ENCODE results near the gene KDM5B.
"Not testable (repeated sequence)": the region's sequence is repeated elsewhere in the genome, so short reads cannot be mapped to it uniquely, and the experiment has no call there.

The KDM5B gene

GRCh38 chr1:202800742-202801141 is 7.5 kb downstream of the KDM5B start:
- Histone ChIP-seq H3K79me2 (ENCODE audit: insufficient read depth, low read length) (no peaks in the 10 kb centered on the region), H3K4me1 (ENCODE audit: insufficient read depth, low read length) (no peaks in the 10 kb centered on the region), H3K9ac (ENCODE audit: low read depth, low read length) (no peak overlapping the region), H3K27ac (ENCODE audit: low read length) (no peak overlapping the region), H3K9me3 (ENCODE audit: insufficient read depth, low read length, severe bottlenecking) (no peaks in the 10 kb centered on the region), H2AFZ (ENCODE audit: low read depth, low read length) (no peak overlapping the region), H3K4me3 (ENCODE audit: low read depth in 1 of 2, low read length in 2 of 2) (no peak overlapping the region), H3K36me3 (ENCODE audit: insufficient read depth, low read length) (no peaks in the 10 kb centered on the region), H3K4me2 (ENCODE audit: insufficient read depth, low read length) (no peak overlapping the region), H4K20me1 (ENCODE audit: insufficient read depth, low read length) (no peaks in the 10 kb centered on the region), H3K27me3 (ENCODE audit: insufficient read depth, low read length, poor library complexity) (peaks cover 24% of the 10 kb centered on the region)
- DNase-seq (no peak), ATAC-seq (ENCODE audit: insufficient read depth, low read depth) (no peak)
- TF ChIP-seq EZH2 (IDR thresholded peaks at IDR 0.05; ENCODE audit: borderline replicate concordance, low read depth, low read length, severe bottlenecking) (no peak), CTCF (IDR thresholded peaks at IDR 0.05; ENCODE audit: borderline replicate concordance, extremely low read depth, low read length, poor library complexity, severe bottlenecking) (no peak)

- TF ChIP-seq EZH2 (IDR thresholded peaks at IDR 0.05; ENCODE audit: borderline replicate concordance, low read depth, low read length, severe bottlenecking) (no peak), CTCF (IDR thresholded peaks at IDR 0.05; ENCODE audit: borderline replicate concordance, extremely low read depth, low read length, poor library complexity, severe bottlenecking) (no peak)
- H3K9ac ChIP-seq (ENCODE audit: low read depth, low read length), result no peak overlapping the region
- no peak overlapping the region for H3K4me2 ChIP-seq (ENCODE audit: insufficient read depth, low read length)
These were observed 9.4 kb downstream of the KDM5B start for GRCh38 chr1:202798792-202799331.

GRCh38 chr1:202798260-202798659 is 10.0 kb downstream of the KDM5B start:
- no peaks in the 10 kb centered on the region for H3K9me3 ChIP-seq (ENCODE audit: insufficient read depth, low read length, severe bottlenecking)
- no peak overlapping the region for H3K9ac ChIP-seq (ENCODE audit: low read depth, low read length)
- H3K4me1 ChIP-seq (ENCODE audit: insufficient read depth, low read length), result no peaks in the 10 kb centered on the region
- H3K27ac ChIP-seq (ENCODE audit: low read length), result no peak overlapping the region
- H2AFZ ChIP-seq (ENCODE audit: low read depth, low read length), result no peak overlapping the region
- H3K36me3 ChIP-seq (ENCODE audit: insufficient read depth, low read length), result no peaks in the 10 kb centered on the region
- peaks cover 14% of the 10 kb centered on the region for H3K27me3 ChIP-seq (ENCODE audit: insufficient read depth, low read length, poor library complexity)
- H3K4me2 ChIP-seq (ENCODE audit: insufficient read depth, low read length), result no peak overlapping the region
- no peaks in the 10 kb centered on the region for H4K20me1 ChIP-seq (ENCODE audit: insufficient read depth, low read length)
- ATAC-seq (ENCODE audit: insufficient read depth, low read depth) (no peak), DNase-seq (no peak)
- H3K79me2 ChIP-seq (ENCODE audit: insufficient read depth, low read length), result no peaks in the 10 kb centered on the region
- no peak overlapping the region for H3K4me3 ChIP-seq (ENCODE audit: low read depth in 1 of 2, low read length in 2 of 2)
- no peak for TF ChIP-seq CTCF (IDR thresholded peaks at IDR 0.05; ENCODE audit: borderline replicate concordance, extremely low read depth, low read length, poor library complexity, severe bottlenecking)
- no peak for TF ChIP-seq EZH2 (IDR thresholded peaks at IDR 0.05; ENCODE audit: borderline replicate concordance, low read depth, low read length, severe bottlenecking)

More at GRCh38 chr1:202798792-202799331, 9.4 kb downstream of the KDM5B start:
- Histone ChIP-seq H3K4me1 (ENCODE audit: insufficient read depth, low read length) (no peaks in the 10 kb centered on the region), H3K9me3 (ENCODE audit: insufficient read depth, low read length, severe bottlenecking) (no peaks in the 10 kb centered on the region), H3K27me3 (ENCODE audit: insufficient read depth, low read length, poor library complexity) (peaks cover 14% of the 10 kb centered on the region), H3K36me3 (ENCODE audit: insufficient read depth, low read length) (no peaks in the 10 kb centered on the region), H2AFZ (ENCODE audit: low read depth, low read length) (no peak overlapping the region), H3K27ac (ENCODE audit: low read length) (no peak overlapping the region), H3K79me2 (ENCODE audit: insufficient read depth, low read length) (no peaks in the 10 kb centered on the region), H3K4me3 (ENCODE audit: low read depth in 1 of 2, low read length in 2 of 2) (no peak overlapping the region), H4K20me1 (ENCODE audit: insufficient read depth, low read length) (no peaks in the 10 kb centered on the region)
- ATAC-seq (ENCODE audit: insufficient read depth, low read depth), result no peak
- no peak for DNase-seq

GRCh38 chr1:202796670-202797069 is 11.6 kb downstream of the KDM5B start:
- DNase-seq, result no peak
- Histone ChIP-seq H4K20me1 (ENCODE audit: insufficient read depth, low read length) (no peaks in the 10 kb centered on the region), H3K4me3 (ENCODE audit: low read depth in 1 of 2, low read length in 2 of 2) (no peak overlapping the region), H3K4me1 (ENCODE audit: insufficient read depth, low read length) (no peaks in the 10 kb centered on the region), H3K27ac (ENCODE audit: low read length) (no peak overlapping the region), H3K4me2 (ENCODE audit: insufficient read depth, low read length) (no peak overlapping the region), H3K36me3 (ENCODE audit: insufficient read depth, low read length) (no peaks in the 10 kb centered on the region), H3K27me3 (ENCODE audit: insufficient read depth, low read length, poor library complexity) (peaks cover 14% of the 10 kb centered on the region), H3K9ac (ENCODE audit: low read depth, low read length) (no peak overlapping the region), H2AFZ (ENCODE audit: low read depth, low read length) (no peak overlapping the region), H3K79me2 (ENCODE audit: insufficient read depth, low read length) (no peaks in the 10 kb centered on the region), H3K9me3 (ENCODE audit: insufficient read depth, low read length, severe bottlenecking) (no peaks in the 10 kb centered on the region)
- ATAC-seq (ENCODE audit: insufficient read depth, low read depth), result no peak
- TF ChIP-seq CTCF (IDR thresholded peaks at IDR 0.05; ENCODE audit: borderline replicate concordance, extremely low read depth, low read length, poor library complexity, severe bottlenecking) (no peak), EZH2 (IDR thresholded peaks at IDR 0.05; ENCODE audit: borderline replicate concordance, low read depth, low read length, severe bottlenecking) (no peak)

GRCh38 chr1:202794931-202795330 is 13.3 kb downstream of the KDM5B start:
- ATAC-seq (ENCODE audit: insufficient read depth, low read depth); H4K20me1 ChIP-seq (ENCODE audit: insufficient read depth, low read length); H2AFZ ChIP-seq (ENCODE audit: low read depth, low read length); H3K36me3 ChIP-seq (ENCODE audit: insufficient read depth, low read length); H3K79me2 ChIP-seq (ENCODE audit: insufficient read depth, low read length); H3K27me3 ChIP-seq (ENCODE audit: insufficient read depth, low read length, poor library complexity); H3K9me3 ChIP-seq (ENCODE audit: insufficient read depth, low read length, severe bottlenecking); H3K4me3 ChIP-seq (ENCODE audit: low read depth in 1 of 2, low read length in 2 of 2); H3K4me1 ChIP-seq (ENCODE audit: insufficient read depth, low read length); H3K27ac ChIP-seq (ENCODE audit: low read length); DNase-seq; H3K9ac ChIP-seq (ENCODE audit: low read depth, low read length); H3K4me2 ChIP-seq (ENCODE audit: insufficient read depth, low read length): not testable (repeated sequence)
